Measurements from ENCODE around the gene GALK2. TPM values are rescaled to one million over a fixed set of nuclear protein-coding genes. Genes with fewer than 3 reads are reported as not detected.

GALK2 gene
- total and polyA plus RNA-seq, 2 experiments from 2014 or later, result 11.5 to 23.0 TPM

- Histone ChIP-seq H3K27me3 (ENCODE audit: insufficient read depth) (no peaks in the 10 kb centered on the region), H3K4me2 (no peak overlapping the region), H3K79me2 (replicated peaks; ENCODE audit: insufficient read depth) (no peaks in the 10 kb centered on the region), H3K36me3 (ENCODE audit: insufficient read depth) (no peaks in the 10 kb centered on the region), H3K4me3 (no peak overlapping the region), H3K27ac (ENCODE audit: low read depth) (no peak overlapping the region), H3F3A (replicated peaks; ENCODE audit: low read depth) (no peaks in the 10 kb centered on the region), H3K9me2 (ENCODE audit: insufficient read depth) (peaks cover 11% of the 10 kb centered on the region), H2AFZ (no peak overlapping the region), H4K20me1 (replicated peaks; ENCODE audit: insufficient read depth) (no peaks in the 10 kb centered on the region), H3K4me1 (ENCODE audit: insufficient read depth) (peaks cover 11% of the 10 kb centered on the region)
- H3K4me1 Mint-ChIP-seq, result peaks cover 26% of the 10 kb centered on the region
- H3K27ac Mint-ChIP-seq, result no peak overlapping the region
- peaks cover 15% of the 10 kb centered on the region for H3K36me3 Mint-ChIP-seq (ENCODE audit: low read depth)
- TF ChIP-seq CTCF (conservative IDR thresholded peaks at IDR 0.05; ENCODE audit: low read depth in 2 of 2), result no peak
- no peak for TF ChIP-seq ETS1 (IDR thresholded peaks at IDR 0.05)
- no peak for TF ChIP-seq NANOG (IDR thresholded peaks at IDR 0.05; ENCODE audit: borderline replicate concordance)
- TF ChIP-seq ZNF462 (CRISPR knock-in tag; IDR thresholded peaks at IDR 0.05), result no peak
- no peak for TF ChIP-seq ZNF331 (CRISPR knock-in tag; IDR thresholded peaks at IDR 0.05; ENCODE audit: low read depth)
- no peak for TF ChIP-seq CREB1 (CRISPR knock-in tag; IDR thresholded peaks at IDR 0.05; ENCODE audit: low read depth)
- no peak for TF ChIP-seq JUNB (IDR thresholded peaks at IDR 0.05; ENCODE audit: unreplicated experiment)
- TF ChIP-seq STAT1 (IDR thresholded peaks at IDR 0.05; ENCODE audit: unreplicated experiment), result no peak
- TF ChIP-seq ZNF114 (CRISPR knock-in tag; IDR thresholded peaks at IDR 0.05), result no peak
- no peak for TF ChIP-seq POLR2AphosphoS5 (IDR thresholded peaks at IDR 0.05; ENCODE audit: low read depth)
- TF ChIP-seq EZH2phosphoT487 (IDR thresholded peaks at IDR 0.05; ENCODE audit: unreplicated experiment), result no peak
- no peak for TF ChIP-seq EZH2 (IDR thresholded peaks at IDR 0.05; ENCODE audit: low read depth, unreplicated experiment)
- no peak for TF ChIP-seq REST (IDR thresholded peaks at IDR 0.05; ENCODE audit: unreplicated experiment)
- DNase-seq (ENCODE audit: low spot score) (no peak), ATAC-seq (no peak)
- no peaks in the 10 kb centered on the region for H3K9me3 Mint-ChIP-seq
- no peak overlapping the region for H3K4me3 Mint-ChIP-seq
- H3K27me3 Mint-ChIP-seq (ENCODE audit: insufficient read depth, low read depth, poor library complexity), result peaks cover 3% of the 10 kb centered on the region
These were observed 118.3 kb downstream of the GALK2 start for GRCh38 chr15:49288391-49288790.
